H9 (cell line): Measurements from ENCODE around the gene CHMP6. TPM values are rescaled to one million over a fixed set of nuclear protein-coding genes. Genes with fewer than 3 reads are reported as not detected.

Source experiments
- DNase-seq: peaks from one replicate; pipeline ENCODE4 v3.0.0-alpha.2; 2017
- H2AFZ ChIP-seq: one replicate; pipeline ENCODE4 v1.6.1; 2013; ENCODE audit warnings: mild to moderate bottlenecking, low read length, control low read depth, moderate library complexity
- H2AK5ac ChIP-seq: 2 replicates; pipeline ENCODE4 v1.6.1; 2013; ENCODE audit warnings: low read length, control low read depth, mixed read lengths; ENCODE audit not compliant: insufficient read length
- H2BK120ac ChIP-seq: one replicate; pipeline ENCODE4 v1.6.1; 2013; ENCODE audit warnings: low read depth, mild to moderate bottlenecking, low read length, control low read depth, inconsistent platforms; ENCODE audit not compliant: poor library complexity, severe bottlenecking
- H2BK12ac ChIP-seq: 2 replicates; pipeline ENCODE4 v1.6.1; 2013; ENCODE audit warnings: low read length, control low read depth, mixed read lengths, low read depth; ENCODE audit not compliant: insufficient read length
- H2BK15ac ChIP-seq: 2 replicates; pipeline ENCODE4 v1.6.1; 2013; ENCODE audit warnings: low read depth, low read length, control low read depth
- H2BK20ac ChIP-seq: one replicate; pipeline ENCODE4 v1.6.1; 2013; ENCODE audit warnings: low read depth, mild to moderate bottlenecking, low read length, control low read depth, inconsistent platforms; ENCODE audit not compliant: poor library complexity, severe bottlenecking
- H2BK5ac ChIP-seq: 2 replicates; pipeline ENCODE4 v1.6.1; 2013; ENCODE audit warnings: low read length, control low read depth, mixed read lengths; ENCODE audit not compliant: insufficient read length
- H3K14ac ChIP-seq: 2 replicates; pipeline ENCODE4 v1.6.1; 2013; ENCODE audit warnings: low read length, control low read depth; ENCODE audit not compliant: insufficient read depth
- H3K18ac ChIP-seq: 2 replicates; pipeline ENCODE4 v1.6.1; 2013; ENCODE audit warnings: low read depth, mild to moderate bottlenecking, mixed read lengths, low read length, control low read depth; ENCODE audit not compliant: insufficient read length
- H3K23ac ChIP-seq: 2 replicates; pipeline ENCODE4 v1.6.1; 2013; ENCODE audit warnings: low read length, control low read depth, mixed read lengths, low read depth; ENCODE audit not compliant: insufficient read length
- H3K23me2 ChIP-seq: 2 replicates; pipeline ENCODE4 v1.6.1; 2013; ENCODE audit warnings: low read depth, mild to moderate bottlenecking, mixed read lengths, low read length, control low read depth; ENCODE audit not compliant: insufficient read length, poor library complexity, severe bottlenecking
- H3K27ac ChIP-seq: 2 replicates; pipeline ENCODE4 v1.5.1; 2013; ENCODE audit warnings: low read length, control low read depth, mixed read lengths, low read depth; ENCODE audit not compliant: insufficient read length
- H3K27me3 ChIP-seq: 2 replicates; pipeline ENCODE4 v1.6.1; 2013; ENCODE audit warnings: low read length, control low read depth, inconsistent platforms; ENCODE audit not compliant: insufficient read depth
- H3K4ac ChIP-seq: 2 replicates; pipeline ENCODE4 v1.6.1; 2013; ENCODE audit warnings: low read depth, mild to moderate bottlenecking, control low read depth, inconsistent platforms, low read length, moderate library complexity
- H3K4me1 ChIP-seq: 2 replicates; pipeline ENCODE4 v1.6.1; 2013; ENCODE audit warnings: low read length, control low read depth, inconsistent platforms; ENCODE audit not compliant: insufficient read depth
- H3K4me2 ChIP-seq: 2 replicates; pipeline ENCODE4 v1.6.1; 2013; ENCODE audit warnings: low read length, control low read depth, mixed read lengths; ENCODE audit not compliant: insufficient read length, insufficient read depth
- H3K56ac ChIP-seq: 2 replicates; pipeline ENCODE4 v1.6.1; 2013; ENCODE audit warnings: low read depth, mild to moderate bottlenecking, mixed read lengths, low read length, control low read depth; ENCODE audit not compliant: insufficient read length
- H3K79me1 ChIP-seq: 2 replicates; pipeline ENCODE4 v1.6.1; 2013; ENCODE audit warnings: low read depth, mild to moderate bottlenecking, moderate library complexity, low read length, control low read depth, inconsistent platforms; ENCODE audit not compliant: insufficient read depth, poor library complexity, severe bottlenecking
- H3K79me2 ChIP-seq: 2 replicates; pipeline ENCODE4 v1.6.1; 2013; ENCODE audit warnings: low read length, control low read depth, inconsistent platforms; ENCODE audit not compliant: insufficient read depth
- H3K9ac ChIP-seq: 2 replicates; pipeline ENCODE4 v1.6.1; 2013; ENCODE audit warnings: low read length, control low read depth, mixed read lengths; ENCODE audit not compliant: insufficient read length; ENCODE audit errors: extremely low read depth
- H3K9me3 ChIP-seq: one replicate; pipeline ENCODE4 v1.6.1; 2013; ENCODE audit warnings: low read depth, low read length, inconsistent platforms; ENCODE audit not compliant: control insufficient read depth
- H3T11ph ChIP-seq: one replicate; pipeline ENCODE4 v1.6.1; 2013; ENCODE audit warnings: mild to moderate bottlenecking, low read length, control low read depth, inconsistent platforms
- H4K20me1 ChIP-seq: one replicate; pipeline ENCODE4 v1.6.1; 2013; ENCODE audit not compliant: control insufficient read depth, insufficient read length, insufficient read depth
- H4K5ac ChIP-seq: 2 replicates; pipeline ENCODE4 v1.6.1; 2013; ENCODE audit warnings: low read depth, mild to moderate bottlenecking, mixed read lengths, low read length, control low read depth; ENCODE audit not compliant: insufficient read length
- H4K8ac ChIP-seq: replicated peaks from 2 replicates; pipeline ENCODE4 v1.6.1; 2013; ENCODE audit warnings: low read length, control low read depth, mixed read lengths, low read depth; ENCODE audit not compliant: insufficient read length
- H4K91ac ChIP-seq: 2 replicates; pipeline ENCODE4 v1.6.1; 2013; ENCODE audit warnings: low read depth, mild to moderate bottlenecking, moderate library complexity, mixed read lengths, low read length, control low read depth; ENCODE audit not compliant: insufficient read length
- H3K27ac Mint-ChIP-seq, 3 experiments: 2 replicates in 2 of 3; 3 replicates in 1 of 3; pipeline ENCODE4 v1.8.0; 2020 to 2021; ENCODE audit warnings: mixed read lengths in 3 of 3, mild to moderate bottlenecking in 1 of 3, moderate library complexity in 1 of 3
- H3K27me3 Mint-ChIP-seq: 2 replicates; pipeline ENCODE4 v1.8.0; 2021; ENCODE audit warnings: low read depth, mild to moderate bottlenecking, moderate library complexity, mixed read lengths
- H3K36me3 Mint-ChIP-seq, 3 experiments: 2 replicates in 2 of 3; 3 replicates in 1 of 3; pipeline ENCODE4 v1.8.0; 2020 to 2021; ENCODE audit warnings: low read depth in 3 of 3, mixed read lengths in 3 of 3; ENCODE audit not compliant: insufficient read depth in 1 of 3
- H3K4me1 Mint-ChIP-seq, 2 experiments: 2 replicates each; pipeline ENCODE4 v1.8.0; 2020; ENCODE audit warnings: mixed read lengths in 2 of 2
- H3K4me3 Mint-ChIP-seq, 2 experiments: 2 replicates in 1 of 2; 3 replicates in 1 of 2; pipeline ENCODE4 v1.8.0; 2020 to 2021; ENCODE audit warnings: mild to moderate bottlenecking in 2 of 2, mixed read lengths in 2 of 2, moderate library complexity in 1 of 2
- H3K9me3 Mint-ChIP-seq, 2 experiments: 2 replicates in 1 of 2; 3 replicates in 1 of 2; pipeline ENCODE4 v1.8.0; 2020; ENCODE audit warnings: mild to moderate bottlenecking in 2 of 2, mixed read lengths in 2 of 2, moderate library complexity in 1 of 2
- CTCF ChIP-seq: fragments of 200-600 bp; sonication (generic); conservative IDR thresholded peaks from 3 replicates; pipeline ENCODE4 v1.8.0; 2021; ENCODE audit warnings: antibody characterized with exemption, mild to moderate bottlenecking
- WGBS: extraction: QIAGEN DNeasy Blood & Tissue Kit; methylation state at CpG from one replicate; pipeline ENCODE4 v1.1.7; 2013; ENCODE audit warnings: missing lambda C conversion rate, low lambda C conversion rate, mixed read lengths; ENCODE audit not compliant: insufficient read length; ENCODE audit errors: extremely low coverage; 5-methylcytosine and 5-hydroxymethylcytosine counted together
- total RNA-seq: library from RNA; stranded (reverse); gene quantifications from 2 replicates; pipeline ENCODE4 v1.2.1, GENCODE V29; 2021

The CHMP6 gene
- total RNA-seq, 1 experiment from 2014 or later: 23.4 TPM

- peaks cover 2% of the 10 kb centered on the region for H4K20me1 ChIP-seq
Measured at GRCh38 chr17:81048827-81049371, 57.3 kb downstream of the CHMP6 start.

More at GRCh38 chr17:81048827-81049371, 57.3 kb downstream of the CHMP6 start:
- no peaks in the 10 kb centered on the region for H3K4me1 ChIP-seq
- no peak for DNase-seq
- no peak overlapping the region for H4K91ac ChIP-seq
- H4K5ac ChIP-seq: no peak overlapping the region
- H3K79me2 ChIP-seq: peaks cover 2% of the 10 kb centered on the region; the same call in 1 of the 2 replicates
- no peaks in the 10 kb centered on the region for H3K23me2 ChIP-seq
- no peak overlapping the region for H4K8ac ChIP-seq
- no peaks in the 10 kb centered on the region for H3K27me3 ChIP-seq
- no peaks in the 10 kb centered on the region for H3K9me3 ChIP-seq
- H3K56ac ChIP-seq: no peak overlapping the region
- no peaks in the 10 kb centered on the region for H3K27me3 Mint-ChIP-seq
- H2AFZ ChIP-seq: no peak overlapping the region
- no peak overlapping the region for H3K4me3 Mint-ChIP-seq
- H2BK15ac ChIP-seq: no peak overlapping the region
- no peak overlapping the region for H2BK20ac ChIP-seq
- H2BK12ac ChIP-seq: no peak overlapping the region
- no peak overlapping the region for H3K4me2 ChIP-seq
- no peaks in the 10 kb centered on the region for H3K9me3 Mint-ChIP-seq
- H3K14ac ChIP-seq: no peak overlapping the region; the same call in 1 of the 2 replicates
- no peak overlapping the region for H3K9ac ChIP-seq
- H2AK5ac ChIP-seq: no peak overlapping the region
- H3K18ac ChIP-seq: no peak overlapping the region
- TF ChIP-seq CTCF: no peak
- no peak overlapping the region for H3T11ph ChIP-seq
- H3K23ac ChIP-seq: no peak overlapping the region
- WGBS: no CpG with 5 or more reads among the region's 28 CpGs
- H3K36me3 Mint-ChIP-seq: no peaks in the 10 kb centered on the region; a peak in 1 of 7 replicates
- no peak overlapping the region for H3K27ac ChIP-seq
- H3K4me1 Mint-ChIP-seq: peaks cover 23 to 32% of the 10 kb centered on the region in 2 experiments
- H2BK5ac ChIP-seq: no peak overlapping the region
- H3K27ac Mint-ChIP-seq: no peak overlapping the region
- no peak overlapping the region for H2BK120ac ChIP-seq
- H3K4ac ChIP-seq: no peak overlapping the region
- no peaks in the 10 kb centered on the region for H3K79me1 ChIP-seq
